Skin epidermis (tissue), 12 donors: ENCODE measurements around the gene ZDHHC14.
"Not testable (repeated sequence)": the region's sequence is repeated elsewhere in the genome, so short reads cannot be mapped to it uniquely, and the experiment has no call there.

Source experiments
- H3K27ac ChIP-seq, 21 experiments: fragments of 200-600 bp; sonication (generic) in 11 of 21; one replicate each; pipeline ENCODE4 v1.5.0; 2020; ENCODE audit warnings: mild to moderate bottlenecking in 3 of 21, inconsistent platforms in 2 of 21, moderate library complexity in 2 of 21
- H3K4me3 ChIP-seq, 7 experiments: fragments of 200-600 bp; sonication (generic) in 2 of 7; one replicate each; pipeline ENCODE4 v1.5.0; 2020; ENCODE audit warnings: inconsistent platforms in 2 of 7, mild to moderate bottlenecking in 2 of 7, moderate library complexity in 1 of 7

Gene ZDHHC14

GRCh38 chr6:157379656-157380457 is 1.1 kb upstream of the ZDHHC14 start:
- peak overlapping the region; percentile 80 to 100 (median 93) for H3K4me3 ChIP-seq
- H3K27ac ChIP-seq: peak overlapping the region; percentile 75 to 99 (median 94)

GRCh38 chr6:157380458-157380778 is 572 bp upstream of the ZDHHC14 start:
- peak overlapping the region; percentile 75 to 99 (median 94) for H3K27ac ChIP-seq
- H3K4me3 ChIP-seq: peak overlapping the region; percentile 80 to 100 (median 93)

DNA sequence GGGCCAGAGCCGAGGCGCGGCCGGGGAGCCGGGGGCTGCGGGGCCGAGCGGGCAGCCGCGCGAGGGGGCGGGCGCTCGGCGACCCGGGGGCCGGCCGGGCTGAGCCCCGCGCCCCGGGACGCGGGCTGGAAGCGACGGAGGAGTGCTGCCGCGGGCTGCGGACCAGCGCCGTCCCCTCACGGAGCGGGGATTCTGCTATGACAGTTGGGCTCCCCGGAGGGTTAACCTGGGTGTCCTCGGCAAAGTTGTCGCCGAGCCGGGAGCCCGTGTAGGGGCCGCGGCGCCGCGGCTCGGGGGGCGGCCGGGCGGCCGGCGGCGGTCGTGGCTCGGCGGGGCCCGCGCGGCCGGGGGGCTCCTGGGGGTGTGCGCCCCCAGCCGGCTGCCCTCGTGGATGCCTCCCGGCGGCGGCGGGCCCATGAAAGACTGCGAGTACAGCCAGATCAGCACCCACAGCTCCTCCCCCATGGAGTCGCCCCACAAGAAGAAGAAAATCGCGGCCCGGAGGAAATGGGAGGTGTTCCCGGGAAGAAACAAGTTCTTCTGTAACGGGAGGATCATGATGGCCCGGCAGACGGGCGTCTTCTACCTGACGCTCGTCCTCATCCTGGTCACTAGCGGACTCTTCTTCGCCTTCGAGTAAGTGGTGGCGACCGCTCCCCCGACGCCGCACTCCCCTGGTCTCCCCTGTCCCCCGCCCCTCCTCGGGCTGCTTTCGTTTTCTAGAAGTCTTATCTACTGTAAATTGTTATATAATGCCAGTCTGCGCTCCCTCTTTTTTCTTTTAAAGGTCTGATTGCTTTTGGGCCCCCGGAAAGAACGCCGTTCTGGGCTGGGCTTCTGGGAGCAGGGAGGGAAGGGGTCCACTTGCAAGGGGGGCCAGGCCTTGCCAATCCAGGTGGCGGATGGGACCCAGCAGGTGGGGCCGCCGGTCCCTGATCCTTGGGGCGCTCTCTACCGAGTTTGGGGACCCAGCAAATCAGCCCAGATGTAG is 936 bp downstream of the ZDHHC14 start:
- H3K4me3 ChIP-seq: peak overlapping the region; percentile 80 to 100 (median 93)
- H3K27ac ChIP-seq: peak overlapping the region in 20 of 21 experiments; percentile 25 to 99 (median 91)

- peak overlapping the region in 2 of 21 experiments; percentile 25 to 60 for H3K27ac ChIP-seq
- peak overlapping the region in 5 of 7 experiments; percentile 80 to 99 (median 93) for H3K4me3 ChIP-seq
These were observed 1.8 kb downstream of the ZDHHC14 start for GRCh38 chr6:157382821-157383220.

- Histone ChIP-seq H3K27ac (no peak overlapping the region), H3K4me3 (no peak overlapping the region)
These were observed 2.5 kb downstream of the ZDHHC14 start for GRCh38 chr6:157383471-157383870.

DNA sequence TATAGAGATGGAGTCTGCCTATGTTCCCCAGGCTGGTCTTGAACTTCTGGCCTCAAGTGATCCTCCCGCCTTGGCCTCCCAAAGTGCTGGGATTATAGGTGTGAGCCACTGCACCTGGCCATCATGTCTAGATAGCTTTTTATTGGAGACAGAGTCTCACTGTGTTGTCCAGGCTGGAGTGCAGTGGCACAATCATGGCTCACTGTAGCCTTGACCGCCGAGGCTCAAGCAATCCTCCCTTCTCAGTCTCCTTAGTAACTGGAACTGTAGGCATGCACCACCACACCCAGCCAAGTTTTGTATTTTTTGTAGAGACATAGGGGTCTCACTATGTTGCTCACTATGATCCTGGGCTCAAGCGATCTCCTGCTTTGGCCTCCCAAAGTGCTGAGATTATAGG is 4.0 kb downstream of the ZDHHC14 start:
- H3K4me3 ChIP-seq, H3K27ac ChIP-seq: not testable (repeated sequence)

DNA sequence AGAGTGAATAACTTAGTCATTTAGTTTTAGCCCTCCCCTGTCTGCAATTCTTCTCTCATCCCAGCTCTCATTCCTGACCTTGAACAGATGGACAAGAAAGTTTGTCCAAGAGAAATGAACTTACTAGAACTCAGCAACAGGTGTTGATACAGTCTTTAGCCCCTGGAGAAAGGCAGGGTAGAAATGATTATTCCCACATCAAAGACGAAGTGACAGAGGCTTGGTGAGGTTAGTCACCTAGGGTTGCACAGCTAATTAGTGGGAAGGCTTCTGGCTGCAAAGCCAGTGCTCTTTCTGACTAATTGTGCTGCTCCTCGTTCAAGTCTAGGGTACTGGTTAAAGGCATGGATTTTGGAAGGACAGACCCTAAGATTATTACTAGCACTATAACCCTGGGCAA is 4.5 kb downstream of the ZDHHC14 start:
- Histone ChIP-seq H3K4me3 (no peak overlapping the region), H3K27ac (no peak overlapping the region)

- H3K4me3 ChIP-seq: no peak overlapping the region
- H3K27ac ChIP-seq: no peak overlapping the region
These were observed 5.0 kb downstream of the ZDHHC14 start for GRCh38 chr6:157386023-157386422.

DNA sequence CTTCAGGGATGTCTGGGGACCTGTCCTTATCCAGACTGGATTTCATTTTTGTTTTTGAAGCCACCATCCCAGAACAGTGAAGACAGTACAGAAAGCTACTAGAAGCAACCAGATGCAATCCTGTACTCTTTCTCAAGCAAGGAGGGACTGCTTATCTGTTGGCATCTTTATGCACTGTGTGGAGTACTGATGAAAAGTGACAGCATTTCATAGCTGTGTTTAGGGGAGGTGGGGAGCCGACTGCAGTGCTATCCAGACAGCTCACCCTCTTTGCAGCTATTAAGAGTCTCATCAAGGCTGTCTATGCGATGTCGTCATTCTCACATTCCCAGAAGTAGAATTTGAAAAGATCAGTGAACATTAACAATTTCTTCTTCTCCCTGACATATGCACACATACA is 5.5 kb downstream of the ZDHHC14 start:
- H3K27ac ChIP-seq: no peak overlapping the region
- no peak overlapping the region for H3K4me3 ChIP-seq

- Histone ChIP-seq H3K4me3 (no peak overlapping the region), H3K27ac (no peak overlapping the region)
These were observed 7.9 kb downstream of the ZDHHC14 start for GRCh38 chr6:157388924-157389323.

DNA sequence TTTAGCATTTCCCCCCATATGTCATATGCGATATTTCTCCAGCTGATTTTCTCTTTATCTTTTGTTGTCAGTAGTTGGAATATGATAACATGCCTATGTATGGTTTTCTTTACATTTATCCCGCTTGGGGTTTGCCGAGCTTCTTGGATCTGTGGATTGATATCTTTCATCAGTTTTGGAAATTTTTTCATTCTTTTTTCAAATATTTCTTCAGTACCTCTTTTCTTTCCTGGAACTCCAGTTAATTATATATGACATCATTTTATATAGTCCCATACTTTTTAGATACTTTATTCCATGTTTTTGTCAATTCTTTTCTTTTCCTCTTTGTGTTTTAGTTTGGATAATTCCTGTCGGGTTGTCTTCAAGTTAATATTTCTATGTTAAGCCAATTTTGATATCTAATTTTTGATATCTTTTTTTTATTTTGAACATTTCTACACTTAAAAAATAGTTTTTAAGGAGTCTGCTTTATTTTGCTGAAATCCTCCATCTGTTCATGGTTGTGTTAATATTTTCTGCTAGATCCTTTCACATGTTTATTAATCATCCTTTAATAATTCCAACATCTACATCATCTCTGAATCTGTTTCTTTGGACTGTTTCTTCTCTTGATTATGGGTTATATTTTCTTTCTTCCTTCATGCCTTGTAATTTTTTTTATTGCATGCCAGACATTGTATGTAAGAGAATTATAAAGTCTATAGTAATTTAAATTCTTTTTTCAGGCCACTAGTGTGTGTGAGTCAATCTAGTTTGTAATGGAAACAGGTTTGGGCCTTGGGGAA is 9.5 kb downstream of the ZDHHC14 start:
- Histone ChIP-seq H3K4me3 (no peak overlapping the region), H3K27ac (no peak overlapping the region)

DNA sequence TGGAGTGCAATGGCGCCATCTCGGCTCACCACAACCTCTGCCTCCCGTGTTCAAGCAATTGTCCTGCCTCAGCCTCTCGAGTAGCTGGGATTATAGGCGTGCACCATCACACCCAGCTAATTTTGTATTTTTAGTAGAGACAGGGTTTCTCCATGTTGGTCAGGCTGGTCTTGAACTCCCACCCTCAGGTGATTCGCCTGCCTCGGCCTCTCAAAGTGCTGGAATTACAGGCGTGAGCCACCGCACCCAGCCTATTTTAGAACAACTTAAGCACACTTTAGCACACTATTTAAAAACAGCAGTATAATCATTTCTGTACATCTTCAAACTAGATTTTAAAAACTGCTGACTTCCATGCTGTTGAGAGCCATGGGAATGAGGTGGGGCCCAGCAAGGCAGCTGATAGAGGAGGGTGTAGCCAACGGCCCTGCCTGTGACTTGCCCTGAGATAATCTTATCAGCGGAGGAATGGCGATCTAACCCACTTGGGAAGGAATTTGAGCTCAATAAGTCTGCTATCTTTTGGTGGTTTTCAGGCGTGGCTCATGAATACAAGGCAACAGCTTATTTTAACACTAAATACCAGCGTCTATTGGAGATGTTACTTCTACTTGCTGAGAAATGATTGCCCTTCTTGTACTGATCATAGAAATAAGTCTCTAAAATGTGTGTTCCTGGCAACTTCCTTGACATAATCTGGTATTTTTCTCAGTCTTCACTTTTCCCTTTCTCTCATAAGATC is 12.1 kb downstream of the ZDHHC14 start:
- Histone ChIP-seq H3K4me3 (no peak overlapping the region), H3K27ac (no peak overlapping the region)

GRCh38 chr6:157393669-157394327 is 12.8 kb downstream of the ZDHHC14 start:
- H3K4me3 ChIP-seq: no peak overlapping the region
- H3K27ac ChIP-seq: no peak overlapping the region

GRCh38 chr6:157395199-157395598 is 14.2 kb downstream of the ZDHHC14 start:
- H3K4me3 ChIP-seq, H3K27ac ChIP-seq: not testable (repeated sequence)

GRCh38 chr6:157396026-157396425 is 15.0 kb downstream of the ZDHHC14 start:
- no peak overlapping the region for H3K4me3 ChIP-seq
- no peak overlapping the region for H3K27ac ChIP-seq

GRCh38 chr6:157397660-157398059 is 16.7 kb downstream of the ZDHHC14 start:
- H3K27ac ChIP-seq: no peak overlapping the region
- no peak overlapping the region for H3K4me3 ChIP-seq

DNA sequence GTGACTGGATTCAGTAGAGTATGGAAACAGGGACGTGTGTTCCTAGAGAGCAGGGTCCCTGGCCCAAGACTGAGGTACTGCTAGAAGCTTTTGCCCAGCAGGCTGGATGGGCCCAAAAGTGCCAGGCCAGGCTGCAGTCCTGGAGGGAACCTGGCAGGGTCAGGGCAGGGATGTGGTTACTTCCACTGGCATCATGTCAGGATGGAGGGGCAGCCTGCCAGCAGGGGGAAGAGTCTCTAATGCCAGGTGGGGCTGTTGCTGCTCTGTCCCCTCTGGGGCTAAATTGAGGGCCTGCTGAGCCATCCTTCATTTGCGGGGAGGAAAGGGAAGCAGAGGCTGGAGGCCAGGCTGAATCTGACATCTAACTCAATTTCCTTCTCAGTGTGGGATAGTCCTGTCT is 17.2 kb downstream of the ZDHHC14 start:
- Histone ChIP-seq H3K4me3 (no peak overlapping the region), H3K27ac (no peak overlapping the region)

- Histone ChIP-seq H3K4me3 (no peak overlapping the region), H3K27ac (no peak overlapping the region)
These were observed 19.7 kb downstream of the ZDHHC14 start for GRCh38 chr6:157400676-157401075.
